K562 (cell line): ENCODE results near the gene RPL27. TPM values are rescaled to one million over a fixed set of nuclear protein-coding genes. Genes with fewer than 3 reads are reported as not detected.

Source experiments
- ATAC-seq: fragments of 200-7000 bp; cut with Tn5 transposase; 3 replicates; pipeline ENCODE4 v1.9.1; 2020; ENCODE audit warnings: moderate library complexity
- Bru-seq: library from RNA; stranded (reverse); fragments of 400-500 nt; gene quantifications from one replicate; lab custom pipeline; 2021; lab: Mats Ljungman, UMichigan
- BruChase-seq, 2 experiments: library from RNA; stranded (reverse); fragments of 400-500 nt; gene quantifications; one replicate each; lab custom pipeline; 2021; lab: Mats Ljungman, UMichigan
- BruUV-seq: library from RNA; stranded (reverse); fragments of 400-500 nt; replicated peaks from 2 replicates; lab custom pipeline; 2021; lab: Mats Ljungman, UMichigan
- CTCF ChIA-PET: fragments of 300-600 bp; formaldehyde crosslinking; extraction: SDS; loops from one replicate; lab custom pipeline; 2021; ENCODE audit warnings: low intra/inter-chr PET ratio; lab: Yijun Ruan, JAX
- POLR2A ChIA-PET: fragments of 300-600, 350-650 bp; sonication (Branson Sonifier 250); formaldehyde crosslinking; extraction: SDS; loops from one replicate; lab custom pipeline; 2021; ENCODE audit warnings: antibody characterized with exemption, inconsistent platforms; lab: Yijun Ruan, JAX
- DNase-seq, 4 experiments: peaks; one replicate each; pipeline versions ENCODE4 v3.0.0 to v3.0.0-alpha.2; 2011 to 2018; ENCODE audit warnings: low spot score in 3 of 4, mixed read lengths in 3 of 4; ENCODE audit errors: extremely low read depth in 1 of 4
- FAIRE-seq: peaks from 2 replicates; lab custom pipeline; 2011; peaks lifted over from hg19 to GRCh38; lab: Jason Lieb, UNC
- H2AFZ ChIP-seq: 2 replicates; pipeline ENCODE4 v1.6.0; 2011; ENCODE audit warnings: low read depth, low read length, control low read depth, inconsistent platforms
- H3K27ac ChIP-seq: fragments of 200-600 bp; 3 replicates; pipeline ENCODE4 v1.8.0; 2011; ENCODE audit warnings: low read depth, mild to moderate bottlenecking, control low read depth, inconsistent platforms, low read length, moderate library complexity, mixed read lengths; ENCODE audit errors: extremely low read depth
- H3K27me3 ChIP-seq, 2 experiments: fragments of 300-600 bp in 1 of 2; 2 replicates in 1 of 2; 3 replicates in 1 of 2; pipeline versions ENCODE4 v1.6.0 to v1.8.0; 2011; ENCODE audit warnings: inconsistent platforms in 2 of 2, low read length in 2 of 2, mild to moderate bottlenecking in 1 of 2, mixed read lengths in 1 of 2, moderate library complexity in 1 of 2; ENCODE audit not compliant: control insufficient read depth in 2 of 2, insufficient read depth in 2 of 2
- H3K36me3 ChIP-seq: fragments of 300-600 bp; 3 replicates; pipeline ENCODE4 v1.8.0; 2011; ENCODE audit warnings: mild to moderate bottlenecking, low read length, inconsistent platforms; ENCODE audit not compliant: control insufficient read depth, insufficient read depth
- H3K4me1 ChIP-seq, 2 experiments: fragments of 200-600 bp in 1 of 2; replicated peaks in 1 of 2; 2 replicates in 1 of 2; 3 replicates in 1 of 2; pipeline versions ENCODE4 v1.5.1 to v1.8.0; 2011; ENCODE audit warnings: inconsistent platforms in 2 of 2, low read length in 2 of 2, mild to moderate bottlenecking in 1 of 2, mixed read lengths in 1 of 2, moderate library complexity in 1 of 2; ENCODE audit not compliant: control insufficient read depth in 2 of 2, insufficient read depth in 2 of 2
- H3K4me2 ChIP-seq: 2 replicates; pipeline ENCODE4 v1.6.1; 2011; ENCODE audit warnings: low read length, control low read depth, inconsistent platforms, mixed read lengths; ENCODE audit not compliant: insufficient read depth
- H3K4me3 ChIP-seq: fragments of 200-600 bp; sonication (generic), shearing (Covaris generic); 2 replicates; pipeline ENCODE4 v1.5.1; 2016; ENCODE audit warnings: control low read depth, inconsistent platforms
- H3K79me2 ChIP-seq: fragments of 200-600 bp; 3 replicates; pipeline ENCODE4 v1.8.0; 2011; ENCODE audit warnings: low read length, inconsistent platforms; ENCODE audit not compliant: control insufficient read depth, insufficient read depth
- H3K9ac ChIP-seq, 2 experiments: 2 replicates each; pipeline versions ENCODE4 v1.6.0 to v1.6.1; 2011; ENCODE audit warnings: low read depth in 2 of 2, low read length in 2 of 2, control low read depth in 1 of 2, inconsistent platforms in 1 of 2, mild to moderate bottlenecking in 1 of 2, mixed read lengths in 1 of 2; ENCODE audit not compliant: insufficient read depth in 1 of 2
- H3K9me1 ChIP-seq: one replicate; pipeline ENCODE4 v1.6.0; 2011; ENCODE audit warnings: inconsistent platforms, mild to moderate bottlenecking, low read length, moderate library complexity; ENCODE audit not compliant: control insufficient read depth, insufficient read depth
- H3K9me3 ChIP-seq: replicated peaks from 2 replicates; pipeline ENCODE4 v1.5.1; 2011; ENCODE audit warnings: low read depth, low read length, inconsistent platforms; ENCODE audit not compliant: control insufficient read depth, insufficient read depth
- H4K20me1 ChIP-seq: replicated peaks from 2 replicates; pipeline ENCODE4 v1.6.1; 2011; ENCODE audit warnings: low read length, inconsistent platforms, mixed read lengths; ENCODE audit not compliant: control insufficient read depth, insufficient read depth
- CTBP1 ChIP-seq: fragments of 450-650 bp; IDR thresholded peaks from 2 replicates; pipeline ENCODE4 v1.6.1; 2016; ENCODE audit warnings: borderline replicate concordance
- HMG20B ChIP-seq: fragments of 250-450 bp; sonication (Bioruptor Pico); IDR thresholded peaks from 2 replicates; pipeline ENCODE4 v1.5.0; 2021; ENCODE audit warnings: mild to moderate bottlenecking
- LCOR ChIP-seq: sonication (generic); formaldehyde crosslinking; IDR thresholded peaks from 2 replicates; pipeline ENCODE4 v1.8.0; 2022; ENCODE audit warnings: mild to moderate bottlenecking, missing genetic modification reagents
- PHF8 ChIP-seq: fragments of 200-600 bp; sonication (generic); IDR thresholded peaks from 2 replicates; pipeline ENCODE4 v1.6.1; 2012; ENCODE audit warnings: mixed run types, mild to moderate bottlenecking, inconsistent platforms, low read length, moderate library complexity, borderline replicate concordance
- ZFX ChIP-seq: sonication (generic); formaldehyde crosslinking; IDR thresholded peaks from 2 replicates; pipeline ENCODE4 v1.8.0; 2022; ENCODE audit warnings: mild to moderate bottlenecking, missing genetic modification reagents, moderate library complexity
- WGBS: fragments of 100-300 bp; shearing (Covaris generic); methylation state at CpG from one replicate; pipeline ENCODE4 v1.1.6; 2016; ENCODE audit warnings: low coverage, mixed read lengths; ENCODE audit not compliant: insufficient coverage; ENCODE audit errors: missing lambda C conversion rate; 5-methylcytosine and 5-hydroxymethylcytosine counted together
- in situ Hi-C: fragments of 300-500 bp; cut with MboI; formaldehyde crosslinking; loops from 4 replicates; pipeline ENCODE4 v1.15.0; 2018; ENCODE audit warnings: inconsistent platforms, mixed read lengths
- intact Hi-C: fragments of 100-400 bp; cut with micrococcal nuclease; formaldehyde crosslinking; loops from 2 replicates; pipeline ENCODE4 v1.14.2; 2022
- long read RNA-seq, 3 experiments: library from polyadenylated mRNA in 2 of 3; library from RNA in 1 of 3; unstranded in 2 of 3; stranded (forward) in 1 of 3; transcript quantifications; one replicate each; pipeline ENCODE4 v2.0.0, GENCODE V29; 2019 to 2022
- polyA minus RNA-seq, 3 experiments: library from RNA; depleted of rRNA, polyadenylated mRNA; stranded (reverse); fragments of >200 nt; gene quantifications; 2 replicates each; pipeline ENCODE4 v1.2.3, GENCODE V29; 2011
- polyA plus RNA-seq, 8 experiments: library from polyadenylated mRNA; depleted of rRNA in 4 of 8; stranded (reverse) in 5 of 8; unstranded in 3 of 8; fragments of >200 nt; fragmentation: Nextera tagmentation in 2 of 8; fragmentation: Illumina TruSeq in 1 of 8; extraction: Ambion mirVana in 2 of 8; extraction: Trizol in 1 of 8; gene quantifications; 2 replicates each; pipeline versions ENCODE4 v1.2.1 to v1.2.3, GENCODE V29; 2011 to 2014; ENCODE audit warnings: inconsistent platforms in 1 of 8, missing spikeins in 1 of 8
- total RNA-seq, 7 experiments: library from RNA; depleted of rRNA in 6 of 7; stranded (reverse); fragments of >200 nt in 6 of 7; fragmentation: Illumina TruSeq in 2 of 7; extraction: Trizol in 2 of 7; gene quantifications; 2 replicates each; pipeline versions ENCODE4 v1.2.1 to v1.2.3, GENCODE V29; 2011 to 2021; ENCODE audit warnings: low replicate concordance in 1 of 7
- TF ChIP-seq, protein P1 (sequence below): sonication (generic); formaldehyde crosslinking; IDR thresholded peaks from 2 replicates; pipeline ENCODE4 v1.8.1; 2023; ENCODE audit warnings: mild to moderate bottlenecking, missing genetic modification reagents
- TF ChIP-seq, protein P2 (sequence below), 2 experiments: fragments of 150-350 bp in 1 of 2; IDR thresholded peaks; 2 replicates each; pipeline ENCODE4 v1.6.1; 2012 to 2016; ENCODE audit warnings: low read depth in 2 of 2, low read length in 2 of 2, mild to moderate bottlenecking in 1 of 2, moderate library complexity in 1 of 2

The RPL27 gene
- total RNA-seq (2011; cell fraction: chromatin; rRNA removed; ENCODE audit: low replicate concordance) = 253 and 412 TPM in 2 replicates
- total RNA-seq (2011; cell fraction: nucleolus; rRNA removed) = 1,095 and 1,098 TPM in 2 replicates
- total RNA-seq (2011; cell fraction: nucleoplasm; rRNA removed) = 971 and 1,742 TPM in 2 replicates
- total RNA-seq (2014; rRNA removed) (2,067 and 2,551 TPM in 2 replicates), total RNA-seq (2014; rRNA removed; fragmentation: Illumina TruSeq; extraction: Trizol) (2,142 and 2,848 TPM in 2 replicates), total RNA-seq (2015; rRNA removed; fragmentation: Illumina TruSeq; extraction: Trizol) (2,702 and 3,023 TPM in 2 replicates), total RNA-seq (2021) (1,539 and 1,728 TPM in 2 replicates), polyA plus RNA-seq (2011; rRNA removed) (5,002 and 6,155 TPM in 2 replicates), polyA plus RNA-seq (2014; fragmentation: Illumina TruSeq; extraction: Trizol) (4,115 and 4,591 TPM in 2 replicates), polyA plus RNA-seq (2014; fragmentation: Nextera tagmentation; extraction: Ambion mirVana) (1,000 to 10,000 TPM; 3,710 to 4,120 TPM), polyA plus RNA-seq (2014; rRNA removed) (3,174 and 4,926 TPM in 2 replicates), polyA minus RNA-seq (2011; rRNA and poly(A)+ RNA removed) (945 and 1,386 TPM in 2 replicates), Bru-seq, nascent RNA (percentile 99 among the genes with signal in this experiment), BruChase-seq, experiment 1, labeled RNA remaining after a 2-hour chase (percentile 99 among the genes with signal in this experiment), BruChase-seq, experiment 2, labeled RNA remaining after a 6-hour chase (percentile 98 among the genes with signal in this experiment)
- polyA plus RNA-seq (2011; cell fraction: cytosol; rRNA removed) = 2,939 and 4,172 TPM in 2 replicates
- polyA plus RNA-seq (2011; cell fraction: nucleus; rRNA removed) = 1,268 and 1,390 TPM in 2 replicates
- 3,200 and 4,932 TPM in 2 replicates for polyA plus RNA-seq (2012)
- polyA minus RNA-seq (2011; cell fraction: cytosol; rRNA and poly(A)+ RNA removed) = 577 and 776 TPM in 2 replicates
- polyA minus RNA-seq (2011; cell fraction: nucleus; rRNA and poly(A)+ RNA removed) = 198 and 385 TPM in 2 replicates
- long read RNA-seq, experiment 1, transcript RPL27-208 (3 exons, 1,872 nt) = minor isoform, 86 of 2,148 reads
- long read RNA-seq, experiment 1, transcript RPL27-201 (5 exons, 505 nt) = major isoform, 885 of 2,148 reads
- long read RNA-seq, experiment 1, transcript RPL27-206 (4 exons, 730 nt) = minor isoform, 353 of 2,148 reads
- long read RNA-seq, experiment 1, transcript RPL27-204 (4 exons, 318 nt) = minor isoform, 8 of 2,148 reads
- long read RNA-seq, experiment 1, partial matches to known transcripts = 798 of 2,148 reads
- long read RNA-seq, experiment 1, other reads (novel, unspliced or antisense) = 16 of 2,148 reads
- long read RNA-seq, experiment 2, transcript RPL27-208 (3 exons, 1,872 nt) = minor isoform, 41 of 1,988 reads
- long read RNA-seq, experiment 2, transcript RPL27-201 (5 exons, 505 nt) = minor isoform, 827 of 1,988 reads
- long read RNA-seq, experiment 2, transcript RPL27-206 (4 exons, 730 nt) = major isoform, 1,047 of 1,988 reads
- long read RNA-seq, experiment 2, partial matches to known transcripts = 37 of 1,988 reads
- long read RNA-seq, experiment 2, other reads (novel, unspliced or antisense) = 31 of 1,988 reads
- long read RNA-seq, experiment 3, transcript RPL27-201 (5 exons, 505 nt) = major isoform, 1,469 of 2,200 reads
- long read RNA-seq, experiment 3, transcript RPL27-206 (4 exons, 730 nt) = minor isoform, 698 of 2,200 reads
- long read RNA-seq, experiment 3, partial matches to known transcripts = 9 of 2,200 reads
- long read RNA-seq, experiment 3, other reads (novel, unspliced or antisense) = 13 of 2,200 reads

DNA sequence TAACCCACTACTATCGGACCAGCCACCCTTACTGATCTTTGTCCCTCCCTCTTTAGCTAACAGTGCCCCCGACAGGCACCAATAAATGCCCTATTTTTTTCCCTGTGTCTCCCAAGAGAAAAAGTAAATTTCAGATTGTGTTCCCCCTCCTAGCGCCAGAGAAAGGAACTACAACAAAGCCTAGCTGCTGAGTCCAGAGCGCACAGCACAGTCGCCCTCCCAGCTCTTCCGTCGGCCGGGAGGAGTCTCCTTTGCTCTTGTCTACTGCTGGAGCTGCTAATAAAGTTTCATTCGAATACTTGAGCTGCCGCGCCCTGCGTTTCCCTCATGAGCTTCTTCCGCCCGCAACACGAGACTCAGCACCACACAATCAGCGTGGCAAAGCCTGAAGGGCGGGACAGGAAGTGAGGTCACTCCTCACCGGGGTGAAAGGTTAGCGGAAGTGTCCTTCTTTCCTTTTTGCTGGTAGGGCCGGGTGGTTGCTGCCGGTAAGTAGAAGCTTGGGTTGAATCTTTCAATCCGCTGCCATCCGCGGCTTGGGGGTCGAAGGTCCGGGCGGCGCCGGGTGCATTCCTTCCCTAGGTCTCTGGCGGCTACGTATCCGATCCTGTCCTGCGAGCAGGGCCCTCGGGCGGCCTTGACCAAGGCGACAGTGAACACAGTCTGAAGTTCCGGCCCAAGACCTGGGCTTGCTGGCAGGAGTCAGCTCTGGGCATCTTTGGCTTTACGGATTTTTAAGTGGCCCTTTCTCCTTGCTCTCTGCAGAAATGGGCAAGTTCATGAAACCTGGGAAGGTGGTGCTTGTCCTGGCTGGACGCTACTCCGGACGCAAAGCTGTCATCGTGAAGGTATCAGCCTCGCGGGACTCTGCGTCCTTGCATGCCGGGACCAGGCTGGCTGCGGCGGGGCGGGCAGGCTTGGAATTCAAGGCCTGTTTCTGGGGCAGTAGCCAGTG lies at the start of gene RPL27:
TSS of gene RPL27 (plus strand) at position 436 of the 955 bp plus-strand sequence. CDS start at position 768, 332 bp downstream.
- POLR2A ChIA-PET = interaction anchor here (0.5 to 2.7 kb wide), 41 partner anchors 8 to 563 kb away, joined by 3 to 31 read pairs (median 5); partner anchors contain the start of genes AOC2, BECN1, IFI35 and NBR1
- CTCF ChIA-PET = interaction anchor here (0.6 to 1.4 kb wide), 5 partner anchors 60 to 485 kb away, joined by 3 to 8 read pairs (median 3); partner anchors contain the start of genes AOC2, DHX8 and PSME3
- DNase-seq (peak; percentile 90 to 99 (median 92)), ATAC-seq (peak; percentile 96), FAIRE-seq (peak; percentile 99)
- peaks cover 14 to 18% of the 10 kb centered on the region in 2 experiments; a peak in 4 of 5 replicates for H3K4me1 ChIP-seq
- in situ Hi-C loops (no loop called here), intact Hi-C loops (loop anchor here (1.0 to 5.0 kb wide), 3 partner anchors 34 to 155 kb away; partner anchors contain the start of gene AARSD1)
- TSS peak; percentile 76 for BruUV-seq
- H4K20me1 ChIP-seq = peaks cover 6% of the 10 kb centered on the region
- 1% methylated on average over 41 of the region's 49 CpGs for WGBS
- H3K4me2 ChIP-seq = peak within 1 kb of the TSS; percentile 99
- H2AFZ ChIP-seq = peak within 1 kb of the TSS; percentile 85
- peak within 1 kb of the TSS; percentile 92 to 95 for H3K9ac ChIP-seq
- no peaks in the 10 kb centered on the region for H3K9me1 ChIP-seq
- H3K27me3 ChIP-seq = no peaks in the 10 kb centered on the region
- peak within 1 kb of the TSS; percentile 94 for H3K27ac ChIP-seq
- no peaks in the 10 kb centered on the region for H3K9me3 ChIP-seq
- H3K79me2 ChIP-seq = peaks cover 33% of the 10 kb centered on the region
- peak within 1 kb of the TSS; percentile 93 for H3K4me3 ChIP-seq
- peaks cover 59% of the 10 kb centered on the region for H3K36me3 ChIP-seq
- peak; percentile 84; the same call in 1 of the 2 replicates for TF ChIP-seq LCOR
- peak; percentile 86 for TF ChIP-seq PHF8
- TF ChIP-seq, protein P1, sequence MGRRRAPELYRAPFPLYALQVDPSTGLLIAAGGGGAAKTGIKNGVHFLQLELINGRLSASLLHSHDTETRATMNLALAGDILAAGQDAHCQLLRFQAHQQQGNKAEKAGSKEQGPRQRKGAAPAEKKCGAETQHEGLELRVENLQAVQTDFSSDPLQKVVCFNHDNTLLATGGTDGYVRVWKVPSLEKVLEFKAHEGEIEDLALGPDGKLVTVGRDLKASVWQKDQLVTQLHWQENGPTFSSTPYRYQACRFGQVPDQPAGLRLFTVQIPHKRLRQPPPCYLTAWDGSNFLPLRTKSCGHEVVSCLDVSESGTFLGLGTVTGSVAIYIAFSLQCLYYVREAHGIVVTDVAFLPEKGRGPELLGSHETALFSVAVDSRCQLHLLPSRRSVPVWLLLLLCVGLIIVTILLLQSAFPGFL (CRISPR knock-in tag) = peak; percentile 94
- TF ChIP-seq HMG20B (CRISPR knock-in tag) = no peak
- TF ChIP-seq, protein P2, sequence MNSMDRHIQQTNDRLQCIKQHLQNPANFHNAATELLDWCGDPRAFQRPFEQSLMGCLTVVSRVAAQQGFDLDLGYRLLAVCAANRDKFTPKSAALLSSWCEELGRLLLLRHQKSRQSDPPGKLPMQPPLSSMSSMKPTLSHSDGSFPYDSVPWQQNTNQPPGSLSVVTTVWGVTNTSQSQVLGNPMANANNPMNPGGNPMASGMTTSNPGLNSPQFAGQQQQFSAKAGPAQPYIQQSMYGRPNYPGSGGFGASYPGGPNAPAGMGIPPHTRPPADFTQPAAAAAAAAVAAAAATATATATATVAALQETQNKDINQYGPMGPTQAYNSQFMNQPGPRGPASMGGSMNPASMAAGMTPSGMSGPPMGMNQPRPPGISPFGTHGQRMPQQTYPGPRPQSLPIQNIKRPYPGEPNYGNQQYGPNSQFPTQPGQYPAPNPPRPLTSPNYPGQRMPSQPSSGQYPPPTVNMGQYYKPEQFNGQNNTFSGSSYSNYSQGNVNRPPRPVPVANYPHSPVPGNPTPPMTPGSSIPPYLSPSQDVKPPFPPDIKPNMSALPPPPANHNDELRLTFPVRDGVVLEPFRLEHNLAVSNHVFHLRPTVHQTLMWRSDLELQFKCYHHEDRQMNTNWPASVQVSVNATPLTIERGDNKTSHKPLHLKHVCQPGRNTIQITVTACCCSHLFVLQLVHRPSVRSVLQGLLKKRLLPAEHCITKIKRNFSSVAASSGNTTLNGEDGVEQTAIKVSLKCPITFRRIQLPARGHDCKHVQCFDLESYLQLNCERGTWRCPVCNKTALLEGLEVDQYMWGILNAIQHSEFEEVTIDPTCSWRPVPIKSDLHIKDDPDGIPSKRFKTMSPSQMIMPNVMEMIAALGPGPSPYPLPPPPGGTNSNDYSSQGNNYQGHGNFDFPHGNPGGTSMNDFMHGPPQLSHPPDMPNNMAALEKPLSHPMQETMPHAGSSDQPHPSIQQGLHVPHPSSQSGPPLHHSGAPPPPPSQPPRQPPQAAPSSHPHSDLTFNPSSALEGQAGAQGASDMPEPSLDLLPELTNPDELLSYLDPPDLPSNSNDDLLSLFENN (IDR thresholded peaks at IDR 0.05; ENCODE audit: low read depth in 2 of 2, low read length in 2 of 2) = peak in 1 of 2 experiments; percentile 80; a peak in 2 of 4 replicates
- TF ChIP-seq ZFX = peak; percentile 99
- peak; percentile 90 for TF ChIP-seq CTBP1
